IPS DF 19.7 (cell line): ENCODE measurements around the gene ZNF253.
"Not testable (repeated sequence)": the region's sequence is repeated elsewhere in the genome, so short reads cannot be mapped to it uniquely, and the experiment has no call there.

Experiments
- DNase-seq: peaks from one replicate; pipeline ENCODE4 v3.0.0-alpha.2; 2013; ENCODE audit warnings: low read depth, low spot score

The ZNF253 gene

DNA sequence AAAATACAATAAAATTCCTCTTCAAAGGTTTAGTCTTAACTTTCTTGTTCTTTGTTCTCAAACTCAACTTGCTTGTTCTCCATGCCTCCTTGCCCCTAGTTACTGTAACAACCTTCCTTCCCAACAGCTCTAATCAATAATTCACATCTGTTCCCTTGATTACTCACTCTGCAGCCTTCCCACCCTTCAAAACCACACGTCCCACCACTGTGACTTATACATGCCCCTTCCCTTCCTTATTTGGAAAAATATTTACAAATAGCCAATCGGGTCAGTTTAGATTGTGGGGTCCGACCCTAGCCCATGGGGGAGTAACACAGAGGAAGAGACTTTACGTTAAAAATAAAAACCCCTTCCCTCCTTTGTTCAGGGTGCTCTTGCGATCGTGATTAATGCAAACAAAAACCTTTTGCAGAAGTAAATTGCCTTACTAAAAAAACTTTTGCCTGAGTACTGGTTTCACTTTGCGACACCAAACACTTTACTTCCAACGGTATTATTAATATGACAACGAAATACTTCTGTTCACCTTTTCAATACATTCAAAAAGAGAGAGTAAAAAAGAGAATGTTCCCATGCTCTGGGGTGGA, 34.6 kb downstream of the ZNF253 start:
- DNase-seq, result no peak

DNA sequence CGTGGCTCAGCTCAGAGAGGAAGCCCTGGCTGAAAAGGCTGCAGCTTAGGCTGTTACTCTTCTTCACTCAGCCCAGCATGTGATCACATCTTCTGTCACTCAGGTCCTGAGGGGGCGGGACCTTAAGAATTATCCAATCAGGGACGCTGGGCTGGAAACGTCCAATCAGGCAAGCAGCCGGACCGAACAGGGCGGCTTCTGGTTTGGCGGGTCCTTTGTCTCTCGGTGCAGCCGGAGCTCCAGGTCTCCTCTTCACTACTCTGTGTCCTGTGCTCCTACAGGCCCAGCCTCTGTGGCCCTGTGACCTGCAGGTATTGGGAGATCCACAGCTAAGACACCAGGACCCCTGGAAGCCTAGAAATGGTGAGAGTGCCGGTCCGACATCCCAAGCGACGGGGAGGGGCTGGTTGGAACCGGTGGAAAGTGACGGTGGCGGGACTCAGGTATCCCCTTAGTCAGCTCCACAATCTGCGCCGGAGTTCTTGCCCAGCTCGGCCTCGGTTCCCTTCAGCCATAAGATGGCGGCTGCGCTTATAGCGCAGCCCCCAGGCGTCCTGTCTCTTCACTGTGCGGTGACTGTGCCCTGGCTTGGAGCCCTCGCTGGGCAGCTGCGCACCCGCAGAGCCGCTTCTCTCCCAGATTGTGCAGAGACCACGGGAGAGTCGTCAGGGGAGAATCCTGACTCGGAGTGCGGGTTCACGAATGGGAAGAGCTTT, 35.2 kb downstream of the ZNF253 start, which contains the start of gene ZNF93:
Gene ZNF93, plus strand, starts transcription at position 218 of the 716 bp plus-strand sequence. Its CDS starts 143 bp downstream, at position 361.
- DNase-seq, result peak; percentile 91

DNA sequence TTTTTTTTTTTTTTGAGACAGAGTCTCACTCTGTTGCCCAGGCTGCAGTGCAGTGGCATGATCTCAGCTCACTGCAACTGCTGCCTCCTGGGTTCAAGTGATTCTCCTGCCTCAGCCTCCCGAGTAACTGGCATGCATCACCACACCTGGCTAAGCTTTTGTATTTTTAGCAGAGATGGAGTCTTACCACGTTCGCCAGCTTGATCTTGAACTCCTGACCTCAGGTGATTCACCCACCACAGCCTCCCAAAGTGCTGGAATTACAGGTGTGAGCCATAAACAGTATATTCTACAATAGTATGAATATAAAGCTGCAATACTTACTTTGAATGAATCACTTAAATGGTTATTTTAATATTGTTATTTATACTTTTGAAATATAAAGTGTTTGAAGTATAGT, 41.9 kb downstream of the ZNF253 start:
- not testable (repeated sequence) for DNase-seq

DNA sequence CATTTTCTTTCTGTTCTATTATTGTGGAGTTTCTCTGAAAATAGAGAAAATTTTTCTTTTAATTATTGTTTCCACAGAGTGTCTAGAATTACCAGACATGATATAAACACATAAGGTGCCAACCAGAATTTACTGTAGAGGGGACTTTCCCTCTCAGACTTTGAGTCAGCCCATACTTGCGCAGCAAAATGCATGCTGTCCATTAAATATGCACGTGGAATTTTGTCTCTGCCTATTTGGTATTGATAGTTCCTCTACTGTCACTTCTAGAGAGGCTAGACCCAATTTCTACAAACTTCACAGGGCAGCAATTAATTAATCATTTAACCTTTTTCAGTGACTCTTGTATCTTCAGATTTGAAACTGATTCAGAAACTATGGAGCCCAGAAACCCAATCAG, 44.0 kb downstream of the ZNF253 start:
- DNase-seq, result no peak

- no peak for DNase-seq
These were observed 45.5 kb downstream of the ZNF253 start for GRCh38 chr19:19911150-19911549.

DNA sequence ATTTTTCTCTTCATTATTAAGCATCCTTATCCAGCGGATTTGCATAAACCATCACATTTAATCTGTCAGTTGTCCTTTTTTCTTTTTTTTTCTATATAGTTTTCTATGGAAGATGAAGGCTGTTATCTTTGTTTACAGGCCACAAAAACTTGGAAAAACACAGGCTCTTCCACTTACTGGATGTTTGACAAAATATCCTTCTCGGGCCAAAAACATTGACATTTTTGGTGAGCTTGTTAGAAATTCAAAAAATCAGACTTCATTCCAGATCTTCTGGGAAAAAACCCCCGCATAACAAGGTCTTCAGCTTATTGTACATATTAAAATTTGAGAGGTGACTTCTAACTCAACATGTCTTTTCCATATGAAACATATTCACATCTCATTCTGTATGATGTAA, 48.9 kb downstream of the ZNF253 start:
- DNase-seq, result no peak

DNA sequence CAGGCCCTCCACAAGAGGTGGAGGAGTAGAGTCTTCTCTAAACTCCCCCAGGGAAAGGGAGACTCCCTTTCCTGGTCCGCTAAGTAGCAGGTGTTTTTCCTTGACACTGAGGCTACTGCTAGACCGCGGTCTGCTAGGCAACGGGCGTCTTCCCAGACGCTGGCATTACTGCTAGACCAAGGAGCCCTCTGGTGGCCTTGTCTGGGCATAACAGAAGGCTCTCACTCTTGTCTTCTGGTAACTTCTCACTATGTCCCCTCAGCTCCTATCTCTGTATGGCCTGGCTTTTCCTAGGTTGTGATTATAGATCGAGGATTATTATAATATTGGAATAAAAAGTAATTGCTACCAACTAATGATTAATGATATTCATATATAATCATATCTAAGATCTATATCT, 64.7 kb downstream of the ZNF253 start:
- DNase-seq, result peak; percentile 20

DNA sequence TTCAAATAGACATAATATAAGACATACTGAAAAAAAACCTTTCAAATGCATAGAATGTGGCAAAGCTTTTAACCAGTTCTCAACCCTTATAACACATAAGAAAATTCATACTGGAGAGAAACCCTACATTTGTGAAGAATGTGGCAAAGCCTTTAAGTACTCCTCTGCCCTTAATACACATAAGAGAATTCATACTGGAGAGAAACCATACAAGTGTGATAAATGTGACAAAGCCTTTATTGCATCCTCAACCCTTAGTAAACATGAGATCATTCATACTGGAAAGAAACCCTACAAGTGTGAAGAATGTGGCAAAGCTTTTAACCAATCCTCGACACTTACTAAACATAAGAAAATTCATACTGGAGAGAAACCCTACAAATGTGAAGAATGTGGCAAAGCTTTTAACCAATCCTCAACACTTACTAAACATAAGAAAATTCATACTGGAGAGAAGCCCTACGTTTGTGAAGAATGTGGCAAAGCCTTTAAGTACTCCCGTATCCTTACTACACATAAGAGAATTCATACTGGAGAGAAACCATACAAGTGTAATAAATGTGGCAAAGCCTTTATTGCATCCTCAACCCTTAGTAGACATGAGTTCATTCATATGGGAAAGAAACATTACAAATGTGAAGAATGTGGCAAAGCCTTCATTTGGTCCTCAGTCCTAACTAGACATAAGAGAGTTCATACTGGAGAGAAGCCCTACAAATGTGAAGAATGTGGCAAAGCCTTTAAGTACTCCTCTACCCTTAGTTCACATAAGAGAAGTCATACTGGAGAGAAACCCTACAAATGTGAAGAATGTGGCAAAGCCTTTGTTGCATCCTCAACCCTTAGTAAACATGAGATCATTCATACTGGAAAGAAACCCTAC, 68.0 kb downstream of the ZNF253 start:
- not testable (repeated sequence) for DNase-seq

DNA sequence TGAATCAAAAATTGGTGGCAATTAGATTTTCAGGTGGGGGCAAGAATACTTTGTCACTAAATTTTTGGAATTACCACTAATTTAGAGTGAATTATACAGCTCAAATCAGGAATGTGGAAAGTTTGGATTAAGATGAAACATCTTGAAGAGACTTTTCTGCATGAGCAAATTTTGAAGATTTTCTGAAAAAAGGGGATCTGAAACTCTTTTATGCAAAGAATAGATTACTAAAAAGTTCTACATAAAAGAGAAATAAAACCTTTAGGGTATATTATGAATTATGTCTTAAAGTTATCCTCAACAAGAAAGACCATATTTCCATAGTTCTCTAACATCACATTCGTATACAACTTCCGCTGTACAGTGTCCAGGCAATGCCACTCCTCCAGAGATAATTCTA, 71.7 kb downstream of the ZNF253 start:
- no peak for DNase-seq

DNA sequence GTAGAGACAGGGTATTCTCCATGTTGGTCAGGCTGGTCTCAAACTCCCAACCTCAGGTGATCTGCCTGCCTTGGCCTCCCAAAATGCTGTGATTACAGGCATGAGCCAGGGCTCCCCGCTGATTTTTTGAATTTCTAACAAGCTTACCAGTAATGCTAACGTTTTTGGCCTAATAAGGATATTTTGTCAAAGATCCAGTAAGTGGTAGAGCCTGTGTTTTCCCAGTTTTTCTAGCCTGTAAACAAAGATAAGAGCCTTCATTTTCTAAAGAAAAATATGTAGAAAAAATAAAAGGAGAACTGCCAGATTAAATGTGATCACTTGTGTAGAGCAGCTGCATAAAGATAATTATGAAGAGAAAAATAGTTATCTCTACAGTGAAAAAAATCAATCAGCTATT, 72.8 kb downstream of the ZNF253 start:
- no peak for DNase-seq

DNA sequence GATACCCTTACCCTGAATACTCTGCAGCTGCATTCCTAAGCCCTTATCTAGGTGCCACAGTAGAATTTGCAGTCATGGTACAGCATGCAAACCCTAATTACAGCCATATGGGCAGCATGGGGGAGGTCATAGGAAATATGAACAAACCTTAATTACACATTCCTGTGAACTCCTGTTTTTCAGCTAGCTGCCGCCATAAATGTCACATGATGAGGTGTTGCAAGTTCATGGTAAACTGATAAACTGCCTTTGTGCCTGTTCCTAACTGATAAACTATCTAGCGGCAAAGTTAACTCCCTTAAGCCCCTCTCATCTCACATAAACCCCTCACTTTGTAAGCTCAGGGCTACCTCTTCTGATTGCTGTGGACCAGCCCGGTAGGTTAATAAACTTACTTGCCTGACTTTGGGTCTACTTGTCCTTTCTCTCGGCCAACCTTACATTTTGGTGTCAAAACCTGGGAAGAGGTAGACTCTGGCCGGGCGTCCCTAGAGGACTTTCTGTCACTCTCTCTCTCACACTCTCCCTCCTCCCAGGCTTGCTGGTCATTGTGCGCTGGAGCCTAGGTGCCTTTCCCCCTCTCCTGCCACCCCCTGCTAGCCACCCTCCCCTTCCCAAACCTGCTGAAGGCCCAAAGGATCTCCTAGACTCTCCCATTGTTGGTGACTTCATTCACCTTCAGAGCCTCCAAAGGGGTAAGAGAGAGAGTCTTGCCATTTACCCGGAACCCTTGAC, 78.3 kb downstream of the ZNF253 start:
- no peak for DNase-seq
